Measurements from ENCODE around the gene PRICKLE4. TPM values are rescaled to one million over a fixed set of nuclear protein-coding genes. Genes with fewer than 3 reads are reported as not detected.

The PRICKLE4 gene
- total RNA-seq, 2 experiments from 2014 or later, result 1.8 to 2.6 TPM

DNA sequence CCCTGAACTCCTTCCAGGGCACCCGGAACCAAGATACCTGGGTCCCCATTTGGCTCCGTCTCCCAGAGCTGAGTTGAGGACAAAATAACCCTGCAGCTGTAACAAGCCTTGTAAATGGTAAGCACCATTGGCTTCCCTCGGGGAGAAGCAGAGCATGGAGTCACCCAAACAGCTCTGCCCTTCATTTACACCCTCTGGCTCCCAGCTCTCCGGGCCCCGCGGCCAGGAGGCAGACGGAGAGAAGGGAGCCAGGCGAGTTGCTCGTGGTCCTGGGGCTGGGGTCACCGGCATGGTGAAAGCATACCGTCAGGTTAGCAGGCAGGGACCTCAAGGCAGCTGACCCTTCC is 47.2 kb upstream of the PRICKLE4 start:
- intact Hi-C loops (cut with micrococcal nuclease; ENCODE audit: unreplicated experiment), result loop anchor here (1.0 to 5.0 kb wide), 5 partner anchors 27 to 719 kb away; partner anchors contain the start of genes FOXP4, NFYA, OARD1 and TRERF1
- BruUV-seq (replicated peaks), result no TSS peak

DNA sequence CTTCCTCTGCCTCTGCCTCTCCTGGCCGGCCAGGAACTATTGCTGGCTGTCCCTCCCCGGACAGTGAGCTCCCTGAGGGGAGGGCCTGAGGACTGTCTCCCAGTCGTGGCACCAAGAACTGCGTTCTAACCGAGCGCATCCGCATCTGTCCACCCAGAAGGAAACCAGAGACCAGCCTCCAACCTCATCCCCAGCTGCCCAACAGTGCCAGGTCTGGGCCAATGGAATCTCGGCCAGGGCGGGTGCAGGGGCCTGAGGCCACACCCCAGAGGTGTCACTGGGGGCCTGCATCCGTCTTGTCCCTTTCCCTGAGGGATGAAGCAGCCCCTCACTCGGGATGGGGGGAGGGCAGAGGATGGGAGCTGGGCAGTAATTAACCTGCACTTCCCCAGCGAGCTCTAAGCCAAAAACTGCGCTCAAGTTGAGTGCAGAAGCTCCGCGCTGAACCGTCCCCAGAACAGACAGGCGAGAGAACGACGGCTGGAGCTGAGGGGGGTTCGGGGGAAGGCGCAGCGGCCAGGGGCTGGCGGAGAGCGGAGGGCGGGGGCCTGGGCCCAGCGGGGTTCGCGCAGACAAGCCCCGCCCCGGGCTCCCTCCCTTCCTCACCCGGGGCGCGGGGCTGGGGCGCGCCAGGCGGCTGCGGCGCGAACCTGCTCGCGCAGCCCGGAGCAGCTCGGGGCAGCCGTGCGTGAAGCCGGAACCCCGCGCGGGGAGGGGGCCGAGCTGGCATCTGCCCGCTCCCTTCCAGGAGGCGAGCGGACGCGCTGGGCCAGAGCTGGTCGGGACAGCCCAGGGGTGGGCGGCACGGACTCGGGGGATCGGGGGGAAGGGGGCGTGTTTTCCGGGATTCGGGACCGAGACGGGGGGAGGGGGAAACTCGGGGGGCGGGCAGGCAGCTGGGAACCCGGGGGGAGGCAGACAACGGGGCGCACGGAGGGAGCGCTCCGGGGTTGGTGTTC is 46.6 kb upstream of the PRICKLE4 start:
- peaks cover 58% of the 10 kb centered on the region for H3K4me1 ChIP-seq (ENCODE audit: insufficient read depth, low read length, poor library complexity, severe bottlenecking)
- H3K4me2 ChIP-seq (ENCODE audit: low read length), result peak overlapping the region; percentile 97
- H2AFZ ChIP-seq (ENCODE audit: low read length), result peak overlapping the region; percentile 33; the same call in 1 of the 2 replicates
- no peaks in the 10 kb centered on the region for H3K9me2 ChIP-seq (ENCODE audit: insufficient read depth, low read length)
- TSS peak; percentile 57 for BruUV-seq (replicated peaks)
- ChIA-PET POLR2A (interaction anchor here (0.5 to 8.3 kb wide), 15 partner anchors 11 to 1051 kb away, joined by 3 to 118 read pairs (median 4); partner anchors contain the start of gene PRICKLE4), CTCF (ENCODE audit: unreplicated experiment) (interaction anchor here (0.6 to 3.0 kb wide), 8 partner anchors 10 to 44 kb away, joined by 3 to 41 read pairs (median 6); no protein-coding TSS in a partner anchor)
- no peak for TF ChIP-seq EZH2phosphoT487 (IDR thresholded peaks at IDR 0.05; ENCODE audit: borderline replicate concordance, low read depth, low read length)
- TF ChIP-seq, protein P1, sequence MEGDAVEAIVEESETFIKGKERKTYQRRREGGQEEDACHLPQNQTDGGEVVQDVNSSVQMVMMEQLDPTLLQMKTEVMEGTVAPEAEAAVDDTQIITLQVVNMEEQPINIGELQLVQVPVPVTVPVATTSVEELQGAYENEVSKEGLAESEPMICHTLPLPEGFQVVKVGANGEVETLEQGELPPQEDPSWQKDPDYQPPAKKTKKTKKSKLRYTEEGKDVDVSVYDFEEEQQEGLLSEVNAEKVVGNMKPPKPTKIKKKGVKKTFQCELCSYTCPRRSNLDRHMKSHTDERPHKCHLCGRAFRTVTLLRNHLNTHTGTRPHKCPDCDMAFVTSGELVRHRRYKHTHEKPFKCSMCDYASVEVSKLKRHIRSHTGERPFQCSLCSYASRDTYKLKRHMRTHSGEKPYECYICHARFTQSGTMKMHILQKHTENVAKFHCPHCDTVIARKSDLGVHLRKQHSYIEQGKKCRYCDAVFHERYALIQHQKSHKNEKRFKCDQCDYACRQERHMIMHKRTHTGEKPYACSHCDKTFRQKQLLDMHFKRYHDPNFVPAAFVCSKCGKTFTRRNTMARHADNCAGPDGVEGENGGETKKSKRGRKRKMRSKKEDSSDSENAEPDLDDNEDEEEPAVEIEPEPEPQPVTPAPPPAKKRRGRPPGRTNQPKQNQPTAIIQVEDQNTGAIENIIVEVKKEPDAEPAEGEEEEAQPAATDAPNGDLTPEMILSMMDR (conservative IDR thresholded peaks at IDR 0.05; ENCODE audit: low read length), result peak; percentile 34; the same call in 1 of the 2 replicates
- peak; percentile 92 for DNase-seq (ENCODE audit: low spot score)
- intact Hi-C loops (cut with micrococcal nuclease; ENCODE audit: unreplicated experiment), result loop anchor here (1.0 to 5.0 kb wide), 7 partner anchors 28 to 718 kb away; partner anchors contain the start of genes FOXP4, NFYA, OARD1 and TRERF1
- H3K27ac ChIP-seq (ENCODE audit: low read depth, low read length, poor library complexity, severe bottlenecking), result peak overlapping the region; percentile 94
- H3K36me3 ChIP-seq (ENCODE audit: insufficient read depth, low read length), result no peaks in the 10 kb centered on the region
- H3K9me3 ChIP-seq (ENCODE audit: low read length), result no peaks in the 10 kb centered on the region
- H3K79me2 ChIP-seq (ENCODE audit: insufficient read depth, low read depth, low read length), result peaks cover 48% of the 10 kb centered on the region
- peaks cover 3% of the 10 kb centered on the region; the same call in 1 of the 2 replicates for H4K20me1 ChIP-seq (ENCODE audit: insufficient read depth, low read length)
- H3K4me3 ChIP-seq (ENCODE audit: low read depth, low read length, poor library complexity, severe bottlenecking), result peak overlapping the region; percentile 91

More for the DNA sequence above, 47.2 kb upstream of the PRICKLE4 start:
- peaks cover 65% of the 10 kb centered on the region for H3K4me1 ChIP-seq (ENCODE audit: insufficient read depth, low read length, poor library complexity, severe bottlenecking)
- peak overlapping the region; percentile 91 for H3K4me3 ChIP-seq (ENCODE audit: low read depth, low read length, poor library complexity, severe bottlenecking)
- H2AFZ ChIP-seq (ENCODE audit: low read length), result no peak overlapping the region
- TF ChIP-seq, protein P1 (conservative IDR thresholded peaks at IDR 0.05; ENCODE audit: low read length), result no peak
- no peak for TF ChIP-seq EZH2phosphoT487 (IDR thresholded peaks at IDR 0.05; ENCODE audit: borderline replicate concordance, low read depth, low read length)
- CTCF ChIA-PET (ENCODE audit: unreplicated experiment), result interaction anchor here (0.5 to 3.0 kb wide), 8 partner anchors 9 to 162 kb away, joined by 3 to 41 read pairs (median 6); no protein-coding TSS in a partner anchor
- H4K20me1 ChIP-seq (ENCODE audit: insufficient read depth, low read length), result peaks cover 4% of the 10 kb centered on the region; the same call in 1 of the 2 replicates
- peak; percentile 55 for DNase-seq (ENCODE audit: low spot score)
- peak overlapping the region; percentile 94 for H3K27ac ChIP-seq (ENCODE audit: low read depth, low read length, poor library complexity, severe bottlenecking)
- peaks cover 54% of the 10 kb centered on the region for H3K79me2 ChIP-seq (ENCODE audit: insufficient read depth, low read depth, low read length)
- POLR2A ChIA-PET, result interaction anchor here (0.6 to 8.3 kb wide), 12 partner anchors 10 to 1052 kb away, joined by 3 to 118 read pairs (median 4); no protein-coding TSS in a partner anchor
- H3K4me2 ChIP-seq (ENCODE audit: low read length), result peak overlapping the region; percentile 97
- H3K9me2 ChIP-seq (ENCODE audit: insufficient read depth, low read length), result no peaks in the 10 kb centered on the region
- H3K36me3 ChIP-seq (ENCODE audit: insufficient read depth, low read length), result no peaks in the 10 kb centered on the region
- no peaks in the 10 kb centered on the region for H3K9me3 ChIP-seq (ENCODE audit: low read length)

Measured in OCI-LY7 (cell line).